ENCODE measurements around the gene GRK5.

Gene GRK5

GRCh38 chr10:119308089-119308488, 100.7 kb downstream of the GRK5 start:
- Histone ChIP-seq H3K36me3 (ENCODE audit: insufficient read depth, low read length) (no peaks in the 10 kb centered on the region), H3F3A (ENCODE audit: low read depth) (peaks cover 14% of the 10 kb centered on the region), H3K9me2 (replicated peaks; ENCODE audit: low read depth, low read length) (no peaks in the 10 kb centered on the region), H3K9ac (ENCODE audit: low read depth, low read length, poor library complexity, severe bottlenecking) (no peak overlapping the region), H3K79me2 (ENCODE audit: insufficient read depth, low read length) (peaks cover 44% of the 10 kb centered on the region; the same call in 1 of the 2 replicates), H3K4me3 (ENCODE audit: low read length, poor library complexity, severe bottlenecking) (no peak overlapping the region), H3K4me2 (ENCODE audit: low read depth, low read length, poor library complexity, severe bottlenecking) (no peak overlapping the region), H2AFZ (ENCODE audit: low read length) (no peak overlapping the region), H3K4me1 (ENCODE audit: insufficient read depth, low read length, poor library complexity, severe bottlenecking) (peaks cover 51% of the 10 kb centered on the region), H3K9me3 (ENCODE audit: insufficient read depth, low read depth, low read length) (no peaks in the 10 kb centered on the region), H4K20me1 (ENCODE audit: insufficient read depth, low read length, poor library complexity, severe bottlenecking) (peaks cover 41% of the 10 kb centered on the region), H3K27me3 (ENCODE audit: insufficient read depth, low read length, poor library complexity, severe bottlenecking) (no peaks in the 10 kb centered on the region)
- TF ChIP-seq CTCF (conservative IDR thresholded peaks at IDR 0.05; ENCODE audit: low read length) (no peak), EZH2phosphoT487 (IDR thresholded peaks at IDR 0.05; ENCODE audit: borderline replicate concordance) (no peak)

- no peaks in the 10 kb centered on the region for H3K9me2 ChIP-seq (replicated peaks; ENCODE audit: low read depth, low read length)
- peaks cover 37% of the 10 kb centered on the region; the same call in 1 of the 2 replicates for H3K79me2 ChIP-seq (ENCODE audit: insufficient read depth, low read length)
- H4K20me1 ChIP-seq (ENCODE audit: insufficient read depth, low read length, poor library complexity, severe bottlenecking): peaks cover 47% of the 10 kb centered on the region
- H3K9ac ChIP-seq (ENCODE audit: low read depth, low read length, poor library complexity, severe bottlenecking): no peak overlapping the region
- H3K9me3 ChIP-seq (ENCODE audit: insufficient read depth, low read depth, low read length): no peaks in the 10 kb centered on the region
- H2AFZ ChIP-seq (ENCODE audit: low read length): no peak overlapping the region
- peaks cover 51% of the 10 kb centered on the region for H3K4me1 ChIP-seq (ENCODE audit: insufficient read depth, low read length, poor library complexity, severe bottlenecking)
- no peaks in the 10 kb centered on the region for H3K27me3 ChIP-seq (ENCODE audit: insufficient read depth, low read length, poor library complexity, severe bottlenecking)
- TF ChIP-seq EZH2phosphoT487 (IDR thresholded peaks at IDR 0.05; ENCODE audit: borderline replicate concordance): no peak
- H3F3A ChIP-seq (ENCODE audit: low read depth): peaks cover 14% of the 10 kb centered on the region
- H3K4me3 ChIP-seq (ENCODE audit: low read length, poor library complexity, severe bottlenecking): no peak overlapping the region
- no peak overlapping the region for H3K4me2 ChIP-seq (ENCODE audit: low read depth, low read length, poor library complexity, severe bottlenecking)
- no peaks in the 10 kb centered on the region for H3K36me3 ChIP-seq (ENCODE audit: insufficient read depth, low read length)
Observed at GRCh38 chr10:119308551-119309422, 101.4 kb downstream of the GRK5 start.

GRCh38 chr10:119309423-119309770, 102.0 kb downstream of the GRK5 start:
- no peak overlapping the region for H3K4me3 ChIP-seq (ENCODE audit: low read length, poor library complexity, severe bottlenecking)
- no peak overlapping the region for H2AFZ ChIP-seq (ENCODE audit: low read length)
- H3K4me2 ChIP-seq (ENCODE audit: low read depth, low read length, poor library complexity, severe bottlenecking): no peak overlapping the region
- no peak overlapping the region for H3K9ac ChIP-seq (ENCODE audit: low read depth, low read length, poor library complexity, severe bottlenecking)
- peaks cover 53% of the 10 kb centered on the region for H4K20me1 ChIP-seq (ENCODE audit: insufficient read depth, low read length, poor library complexity, severe bottlenecking)
- H3K9me3 ChIP-seq (ENCODE audit: insufficient read depth, low read depth, low read length): no peaks in the 10 kb centered on the region
- peaks cover 53% of the 10 kb centered on the region for H3K4me1 ChIP-seq (ENCODE audit: insufficient read depth, low read length, poor library complexity, severe bottlenecking)
- TF ChIP-seq CTCF (conservative IDR thresholded peaks at IDR 0.05; ENCODE audit: low read length) (no peak), EZH2phosphoT487 (IDR thresholded peaks at IDR 0.05; ENCODE audit: borderline replicate concordance) (no peak)
- H3K36me3 ChIP-seq (ENCODE audit: insufficient read depth, low read length): no peaks in the 10 kb centered on the region
- peaks cover 4% of the 10 kb centered on the region for H3K27me3 ChIP-seq (ENCODE audit: insufficient read depth, low read length, poor library complexity, severe bottlenecking)
- no peaks in the 10 kb centered on the region for H3K9me2 ChIP-seq (replicated peaks; ENCODE audit: low read depth, low read length)
- H3K79me2 ChIP-seq (ENCODE audit: insufficient read depth, low read length): peaks cover 31% of the 10 kb centered on the region; the same call in 1 of the 2 replicates
- peaks cover 14% of the 10 kb centered on the region for H3F3A ChIP-seq (ENCODE audit: low read depth)

Data from Loucy (cell line).